ENCODE results near the gene P2RX3.

Gene P2RX3

DNA sequence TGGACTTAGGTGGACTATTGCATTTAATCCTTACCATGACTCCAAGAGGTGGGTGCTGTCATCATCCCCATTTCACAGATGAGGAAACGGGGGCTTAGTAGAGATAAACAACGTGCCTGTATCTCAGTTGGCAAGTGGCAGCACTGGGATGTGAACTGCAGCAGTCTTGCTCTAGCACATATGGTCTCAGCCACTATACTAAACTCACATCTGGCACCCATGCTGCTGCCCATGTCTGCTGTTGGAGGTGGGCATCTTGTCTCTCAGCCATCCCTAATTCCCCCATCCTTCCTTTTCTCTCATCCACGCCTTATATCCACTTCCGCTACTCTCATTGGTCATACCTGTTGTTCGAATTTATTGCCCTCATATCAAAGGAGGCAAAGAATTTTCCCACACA, 39.0 kb downstream of the P2RX3 start:
- no peak for DNase-seq

- no peak for DNase-seq
Observed at GRCh38 chr11:57378186-57378585, 40.0 kb downstream of the P2RX3 start.

- peak; percentile 61 for DNase-seq
Observed at GRCh38 chr11:57379732-57380131, 41.6 kb downstream of the P2RX3 start.

GRCh38 chr11:57380975-57381374, 42.8 kb downstream of the P2RX3 start, which contains the start of gene PRG3:
TSS of gene PRG3 (minus strand) at chr11:57381150. CDS start at chr11:57380708, 442 bp downstream.
- no peak for DNase-seq

- DNase-seq = no peak
Observed at GRCh38 chr11:57386178-57386940, 48.2 kb downstream of the P2RX3 start.

GRCh38 chr11:57387289-57388030, 49.3 kb downstream of the P2RX3 start:
- DNase-seq = peak; percentile 77

GRCh38 chr11:57390535-57390934, 52.4 kb downstream of the P2RX3 start, which contains the start of gene PRG2:
TSS of gene PRG2 (minus strand) at chr11:57390650. CDS start at chr11:57389944, 706 bp downstream.
- DNase-seq = peak; percentile 66

DNA sequence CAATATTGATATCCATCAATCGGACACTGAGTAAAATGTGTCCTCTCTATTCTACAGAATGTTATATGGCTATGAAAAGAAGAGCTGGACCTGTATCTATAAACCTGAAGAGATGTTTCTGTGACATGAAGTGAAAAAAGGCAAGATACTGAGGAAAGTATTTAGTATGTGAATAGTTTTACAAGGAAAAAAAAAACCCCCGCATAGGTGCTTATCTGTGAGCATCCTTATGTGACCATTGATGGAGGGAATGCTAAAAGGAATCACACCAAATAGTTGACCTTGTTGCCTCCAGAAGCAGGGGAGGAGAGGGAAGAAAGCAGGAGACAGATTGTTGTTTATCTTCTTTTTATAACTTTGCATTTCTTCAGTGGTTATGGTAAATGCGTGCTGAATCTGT, 53.0 kb downstream of the P2RX3 start:
- no peak for DNase-seq

DNA sequence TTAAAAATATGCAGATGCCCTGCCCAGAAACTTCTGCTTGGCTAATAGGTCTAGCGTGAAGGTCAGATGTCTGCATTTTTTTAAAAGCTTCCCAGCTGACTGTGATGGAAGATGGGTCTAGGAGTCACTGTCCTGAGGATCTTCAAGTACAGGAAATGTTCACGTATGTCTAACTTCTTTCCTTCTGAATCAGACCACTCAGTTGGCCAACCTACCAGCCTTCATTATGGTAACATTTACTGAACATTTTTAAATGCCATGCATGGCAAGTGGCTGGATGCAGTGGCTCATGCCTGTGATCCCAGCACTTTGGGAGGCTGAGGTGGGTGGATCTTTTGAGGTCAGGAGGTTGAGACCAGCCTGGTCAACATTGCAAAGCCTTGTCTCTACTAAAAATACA, 53.4 kb downstream of the P2RX3 start:
- DNase-seq = no peak

DNA sequence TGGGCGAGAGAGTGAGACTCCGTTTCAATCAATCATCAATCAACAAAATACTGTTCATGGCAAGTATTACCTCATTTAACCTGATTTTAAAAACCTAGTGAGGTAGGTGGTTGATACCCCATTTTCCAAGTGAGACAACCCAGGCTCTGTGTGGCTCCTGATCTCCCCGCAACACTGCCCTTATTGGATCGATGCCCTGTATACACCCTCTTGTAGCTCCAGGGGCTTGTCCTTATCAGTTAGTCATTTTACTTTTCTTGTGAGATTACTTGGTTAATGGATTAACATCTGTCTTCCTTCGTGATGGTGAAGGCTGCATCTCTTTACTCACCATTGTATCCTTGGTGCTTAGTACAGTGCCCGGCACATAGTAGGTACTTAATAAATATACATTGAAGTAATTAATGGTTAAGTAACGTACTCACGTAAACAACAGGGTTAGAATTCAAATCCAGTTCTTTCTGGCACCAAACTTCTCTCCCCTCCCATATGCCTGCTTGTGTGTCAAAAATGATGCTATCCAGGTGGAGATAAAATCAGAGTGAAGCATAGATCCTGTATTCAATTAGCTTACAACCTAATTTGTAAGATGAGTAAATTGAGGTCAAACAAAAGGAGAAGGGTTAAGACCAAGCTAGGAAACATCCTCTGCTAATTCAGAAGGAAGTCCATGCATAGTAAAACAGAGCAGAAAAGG, 54.1 kb downstream of the P2RX3 start:
- DNase-seq = peak; percentile 81

DNA sequence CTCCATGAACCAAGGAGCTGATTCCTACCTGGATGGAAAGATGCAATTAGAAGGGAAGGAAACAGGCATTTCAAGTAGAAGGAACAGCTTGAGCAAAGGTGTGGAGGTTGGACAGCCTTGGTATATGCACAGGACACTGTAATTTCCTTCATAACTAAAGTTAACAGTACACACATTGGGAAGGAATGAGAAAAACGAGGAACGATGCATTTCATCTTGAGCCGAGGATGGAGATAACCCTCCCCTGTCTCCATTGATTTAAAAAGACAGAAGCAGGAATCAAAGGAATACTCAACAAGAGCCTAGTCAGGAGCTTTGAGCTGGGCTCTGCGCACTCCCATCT, 54.6 kb downstream of the P2RX3 start:
- DNase-seq = no peak

DNA sequence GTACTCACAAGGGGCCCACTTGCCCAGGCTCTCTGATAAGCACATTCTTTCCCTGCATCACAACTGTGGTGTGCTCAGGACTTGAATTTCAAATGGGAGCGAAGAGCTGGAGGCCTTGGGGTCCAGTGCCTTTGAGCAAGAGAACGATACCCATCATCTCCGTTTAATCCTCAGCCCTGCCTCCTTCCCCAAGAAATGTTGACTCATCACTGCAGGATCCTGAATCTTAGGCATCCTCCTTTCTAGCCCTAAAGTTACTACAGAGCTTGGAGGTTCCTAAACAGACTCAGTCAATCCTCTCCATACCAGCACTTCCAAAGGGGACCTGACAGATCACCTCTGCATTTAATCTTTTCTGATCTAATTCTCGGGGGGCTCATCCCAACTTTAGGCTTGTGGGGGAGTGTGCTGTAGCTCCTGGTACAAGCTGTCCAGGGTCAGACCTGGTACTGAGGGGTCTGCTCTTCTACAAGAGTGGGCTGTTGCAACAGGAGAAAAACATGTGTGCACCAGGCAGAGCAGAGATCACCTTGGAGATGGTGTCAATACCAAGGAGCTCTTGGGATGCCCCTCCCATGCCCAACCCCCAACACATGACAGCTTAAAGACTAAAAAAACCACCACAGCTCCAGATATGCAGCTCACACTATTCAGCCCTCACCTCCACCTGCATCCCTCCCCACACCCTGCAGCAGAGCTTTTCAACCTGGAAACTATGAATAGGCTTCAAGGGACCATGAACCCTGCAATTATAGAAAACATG, 56.2 kb downstream of the P2RX3 start:
- DNase-seq = peak; percentile 66

DNA sequence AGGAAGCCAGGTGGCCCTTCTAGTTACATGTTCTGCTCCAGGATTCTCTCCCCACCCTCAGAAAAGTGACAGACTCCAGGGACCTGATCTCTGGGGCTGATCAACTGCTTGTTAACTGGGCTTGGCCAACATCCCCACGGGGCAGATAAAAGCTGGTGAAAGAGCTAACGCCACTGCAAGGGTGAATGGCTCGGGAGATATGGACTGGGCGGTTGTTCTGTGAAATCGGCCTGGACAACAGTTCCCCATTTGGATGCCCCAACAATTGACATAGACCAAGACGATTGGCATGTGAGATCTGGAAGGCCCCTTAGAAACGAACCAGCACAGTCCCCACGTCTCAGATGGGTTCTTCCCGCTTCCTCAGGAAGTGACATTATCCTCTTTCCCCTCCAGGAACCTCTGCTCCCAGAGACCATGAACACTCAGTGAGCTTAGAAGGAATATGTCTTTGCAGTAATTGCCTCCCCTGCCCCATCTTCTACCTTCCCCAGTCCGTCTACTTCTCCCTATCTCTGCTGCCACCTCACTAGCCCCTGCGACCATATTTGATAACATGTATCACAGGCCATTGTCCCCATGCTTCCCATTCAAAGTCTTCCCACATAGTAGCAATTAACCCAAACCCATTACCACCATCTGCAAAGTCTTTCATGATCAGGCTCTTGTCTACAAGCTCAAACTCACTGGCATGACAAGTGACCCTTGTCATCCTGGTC, 57.9 kb downstream of the P2RX3 start:
- peak; percentile 97 for DNase-seq

GRCh38 chr11:57396744-57397143, 58.6 kb downstream of the P2RX3 start:
- no peak for DNase-seq

DNA sequence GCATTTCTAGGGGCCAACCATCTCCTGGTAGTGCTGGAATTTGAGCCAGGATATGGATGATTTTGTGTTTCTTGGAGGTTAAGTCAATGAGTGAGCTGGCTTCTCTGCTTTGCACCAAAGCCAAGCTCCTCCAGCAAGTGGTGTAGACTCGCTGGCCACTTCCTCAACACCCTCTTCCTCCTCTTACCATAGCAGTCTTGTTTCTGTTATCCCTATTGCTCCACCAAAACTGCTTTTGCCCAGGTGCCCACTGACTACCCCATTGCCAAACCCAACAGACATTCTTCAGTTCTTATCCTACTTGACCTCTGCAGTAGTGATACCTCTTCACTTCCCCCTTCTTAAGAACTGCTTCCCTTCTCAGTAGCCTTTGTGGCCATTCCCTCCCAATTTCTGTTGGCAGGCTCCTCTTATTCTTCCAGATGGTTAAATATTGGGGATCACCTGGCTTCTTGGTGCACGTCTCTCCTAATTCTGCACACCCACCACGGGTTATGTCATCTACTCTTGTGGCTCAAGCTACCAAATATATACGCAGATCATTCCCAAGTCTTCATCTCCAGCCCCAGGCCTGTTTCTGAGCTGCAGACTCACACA, 59.3 kb downstream of the P2RX3 start:
- peak; percentile 67 for DNase-seq

GRCh38 chr11:57399221-57399620, 61.1 kb downstream of the P2RX3 start:
- no peak for DNase-seq

DNA sequence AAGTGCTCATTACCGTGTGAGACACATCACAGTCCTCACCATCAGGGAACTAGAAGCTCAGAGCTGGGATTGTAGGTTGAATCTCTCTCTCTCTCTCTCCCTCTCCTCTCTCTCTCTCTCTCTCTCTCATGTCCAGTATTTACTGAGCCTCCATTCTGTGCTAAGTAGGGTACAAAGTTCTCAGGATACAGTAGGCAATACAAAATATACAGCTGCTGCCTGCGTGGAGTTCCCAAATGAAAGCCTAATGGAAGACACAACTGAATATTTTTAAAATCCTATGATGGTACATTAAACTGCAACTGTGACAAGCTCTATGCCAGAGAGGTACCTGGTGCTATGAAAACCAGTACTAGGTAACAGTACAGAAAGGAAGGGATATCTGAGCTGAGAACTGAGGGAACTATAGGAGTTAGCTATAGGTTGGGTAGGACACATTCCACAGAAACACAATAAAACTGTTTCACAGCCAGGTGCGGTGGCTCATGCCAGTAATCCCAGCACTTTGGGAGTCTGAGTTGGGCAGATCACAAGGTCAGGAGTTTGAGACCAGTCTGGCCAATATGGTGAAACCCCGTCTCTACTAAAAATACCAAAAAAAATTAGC, 61.9 kb downstream of the P2RX3 start:
- DNase-seq = no peak

DNA sequence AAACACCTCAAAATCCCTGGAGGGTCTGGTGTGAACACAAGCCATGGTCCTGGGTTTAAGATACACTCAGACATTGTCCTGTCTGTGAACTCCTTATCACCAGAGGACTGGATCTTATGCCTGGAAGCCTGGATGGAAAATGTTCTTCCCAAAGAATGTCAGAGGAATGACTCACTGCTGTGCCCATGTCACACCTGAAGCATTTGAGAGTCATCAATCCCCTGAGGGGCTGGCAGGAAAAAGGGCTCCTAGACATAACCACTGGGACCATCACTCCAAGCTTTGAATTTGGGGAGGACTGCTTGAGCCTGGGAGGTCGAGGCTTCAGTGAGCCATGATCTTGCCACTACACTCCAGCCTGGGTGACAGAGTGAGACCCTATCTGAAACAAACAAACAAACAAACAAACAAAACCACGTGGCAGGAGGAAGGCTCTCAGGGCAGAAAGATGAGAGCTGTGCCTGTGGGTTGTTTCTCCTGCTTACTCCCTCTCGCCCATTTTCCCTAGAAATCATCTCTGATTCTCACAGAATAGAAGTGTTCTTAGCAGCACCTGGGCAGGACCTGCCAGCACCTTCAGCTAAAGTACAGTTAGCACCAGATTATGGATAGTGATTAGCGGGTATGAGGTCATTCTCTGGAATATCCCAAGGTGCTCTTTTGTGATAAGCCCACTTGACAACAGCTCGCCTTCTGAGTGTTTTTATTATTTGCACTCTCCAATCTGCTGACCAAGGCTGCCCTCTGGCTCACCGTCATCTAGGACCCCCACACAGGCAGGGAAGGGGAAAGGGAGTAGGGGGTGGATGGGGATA, 64.2 kb downstream of the P2RX3 start:
- DNase-seq = peak; percentile 78

GRCh38 chr11:57403003-57403801, 65.0 kb downstream of the P2RX3 start:
- DNase-seq = peak; percentile 64

DNA sequence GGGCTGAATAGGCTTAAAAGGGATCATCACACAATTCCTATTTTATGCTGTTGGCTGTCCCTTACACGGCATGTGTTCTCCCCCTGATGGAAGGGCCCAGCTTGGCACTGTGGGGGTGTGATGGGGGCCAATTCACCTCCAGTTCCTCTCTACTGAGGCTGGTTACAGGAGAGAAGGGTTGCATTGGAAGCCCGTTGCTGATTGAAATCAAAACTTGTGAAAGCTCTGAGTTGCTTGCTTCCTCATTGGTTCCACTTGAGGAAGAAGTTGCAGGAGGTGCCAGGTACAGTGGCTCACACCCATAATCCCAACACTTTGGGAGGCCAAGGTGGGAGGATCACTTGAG, 65.6 kb downstream of the P2RX3 start:
- DNase-seq = peak; percentile 43

Measured in hematopoietic multipotent progenitor cell treated with erythropoietin and hydrocortisone succinate and interleukin-3 and kit ligand, for 6 days (in vitro differentiated cells).